Suppressor macrophage treated with lipopolysaccharide for 1 hour (primary cell): Measurements from ENCODE around the gene ZFR.
"Not testable (repeated sequence)": the region's sequence is repeated elsewhere in the genome, so short reads cannot be mapped to it uniquely, and the experiment has no call there.

ENCODE experiments used
- DNase-seq, 3 donors: peaks; one replicate each; pipeline ENCODE4 v3.0.0-alpha.2; 2020 to 2022

The ZFR gene

GRCh38 chr5:32317041-32317440, 127.5 kb downstream of the ZFR start:
- peak; percentile 36 to 57 (median 43) for DNase-seq

- DNase-seq: peak in 1 of 3 donors; percentile 28
These were observed 129.1 kb downstream of the ZFR start for GRCh38 chr5:32315221-32316014.

- DNase-seq: no peak
These were observed 129.9 kb downstream of the ZFR start for GRCh38 chr5:32314658-32315057.

- DNase-seq: not testable (repeated sequence)
These were observed 130.4 kb downstream of the ZFR start for GRCh38 chr5:32314152-32314488.

- DNase-seq: peak; percentile 99 to 100 (median 100)
These were observed 131.8 kb downstream of the ZFR start, which contains the start of gene MTMR12 for GRCh38 chr5:32312595-32313332. Gene MTMR12 (minus strand): TSS chr5:32312939. CDS start chr5:32312838, 101 bp downstream.

- DNase-seq: peak; percentile 44 to 68 (median 47)
These were observed 132.3 kb downstream of the ZFR start for GRCh38 chr5:32312197-32312594.

- DNase-seq: no peak
These were observed 132.9 kb downstream of the ZFR start for GRCh38 chr5:32311404-32312196.

GRCh38 chr5:32309761-32310160, 134.8 kb downstream of the ZFR start:
- peak in 1 of 3 donors; percentile 26 for DNase-seq

- DNase-seq: peak in 2 of 3 donors; percentile 33 to 37
These were observed 135.6 kb downstream of the ZFR start for GRCh38 chr5:32308946-32309345.

GRCh38 chr5:32307769-32308194, 136.8 kb downstream of the ZFR start:
- DNase-seq: no peak

GRCh38 chr5:32304622-32305021, 139.9 kb downstream of the ZFR start:
- peak; percentile 50 to 52 (median 51) for DNase-seq
